Glutamatergic neuron (in vitro differentiated cells): ENCODE measurements around the gene LMO7. TPM values are rescaled to one million over a fixed set of nuclear protein-coding genes. Genes with fewer than 3 reads are reported as not detected.

Experiments used
- DNase-seq: peaks from one replicate; pipeline ENCODE4 v3.0.0; 2022
- H3K27ac Mint-ChIP-seq: one replicate; pipeline ENCODE4 v1.8.0; 2020; ENCODE audit warnings: mild to moderate bottlenecking, mixed read lengths, inconsistent platforms; ENCODE audit not compliant: unreplicated experiment
- H3K27me3 Mint-ChIP-seq: one replicate; pipeline ENCODE4 v1.8.0; 2020; ENCODE audit warnings: mild to moderate bottlenecking, moderate library complexity, mixed read lengths, inconsistent platforms; ENCODE audit not compliant: unreplicated experiment
- H3K36me3 Mint-ChIP-seq: one replicate; pipeline ENCODE4 v1.8.0; 2020; ENCODE audit warnings: mild to moderate bottlenecking, mixed read lengths, inconsistent platforms; ENCODE audit not compliant: unreplicated experiment
- H3K4me1 Mint-ChIP-seq: one replicate; pipeline ENCODE4 v1.8.0; 2020; ENCODE audit warnings: mild to moderate bottlenecking, low read depth, mixed read lengths, inconsistent platforms; ENCODE audit not compliant: unreplicated experiment
- H3K4me3 Mint-ChIP-seq: one replicate; pipeline ENCODE4 v1.8.0; 2020; ENCODE audit warnings: mild to moderate bottlenecking, mixed read lengths, inconsistent platforms; ENCODE audit not compliant: unreplicated experiment
- H3K9me3 Mint-ChIP-seq: one replicate; pipeline ENCODE4 v1.8.0; 2020; ENCODE audit warnings: mild to moderate bottlenecking, moderate library complexity, mixed read lengths, inconsistent platforms; ENCODE audit not compliant: unreplicated experiment
- total RNA-seq: library from RNA; stranded (reverse); fragmentation: NEBNext Ultra II Directional; extraction: Animal tissue kit (Norgen Biotek cat#: 25700); gene quantifications from one replicate; pipeline ENCODE4 v1.2.1, GENCODE V29; 2021; ENCODE audit not compliant: unreplicated experiment
- TF ChIP-seq, protein P1 (sequence below): fragments of 200-600 bp; sonication (generic); IDR thresholded peaks from one replicate; pipeline ENCODE4 v1.5.0; 2021; ENCODE audit not compliant: partially characterized antibody, unreplicated experiment

Gene LMO7
- total RNA-seq, 1 donor from 2014 or later: 5.0 TPM

DNA sequence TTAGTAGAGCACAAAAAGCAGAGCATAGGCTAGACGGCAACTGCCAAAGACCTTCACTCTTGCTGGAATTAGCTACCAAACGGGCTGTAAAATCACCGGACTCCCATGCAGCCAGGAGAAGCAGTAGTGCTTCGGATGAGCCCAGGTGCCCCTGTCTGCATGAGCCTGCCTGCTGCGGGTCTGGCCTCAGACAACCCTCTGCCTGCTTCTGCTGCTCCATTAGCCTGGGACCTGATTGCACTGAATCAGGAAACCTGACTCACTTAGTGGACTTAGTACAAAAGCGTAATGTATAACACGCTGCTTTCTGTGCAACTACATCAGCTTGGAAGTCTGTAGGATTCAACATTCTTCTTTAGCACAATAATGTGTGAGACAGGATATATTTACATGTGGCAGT is 170.0 kb downstream of the LMO7 start:
- Mint-ChIP-seq H3K9me3 (no peaks in the 10 kb centered on the region), H3K4me3 (no peak overlapping the region), H3K36me3 (no peaks in the 10 kb centered on the region), H3K4me1 (no peaks in the 10 kb centered on the region), H3K27ac (no peak overlapping the region), H3K27me3 (no peaks in the 10 kb centered on the region)
- TF ChIP-seq, protein P1, sequence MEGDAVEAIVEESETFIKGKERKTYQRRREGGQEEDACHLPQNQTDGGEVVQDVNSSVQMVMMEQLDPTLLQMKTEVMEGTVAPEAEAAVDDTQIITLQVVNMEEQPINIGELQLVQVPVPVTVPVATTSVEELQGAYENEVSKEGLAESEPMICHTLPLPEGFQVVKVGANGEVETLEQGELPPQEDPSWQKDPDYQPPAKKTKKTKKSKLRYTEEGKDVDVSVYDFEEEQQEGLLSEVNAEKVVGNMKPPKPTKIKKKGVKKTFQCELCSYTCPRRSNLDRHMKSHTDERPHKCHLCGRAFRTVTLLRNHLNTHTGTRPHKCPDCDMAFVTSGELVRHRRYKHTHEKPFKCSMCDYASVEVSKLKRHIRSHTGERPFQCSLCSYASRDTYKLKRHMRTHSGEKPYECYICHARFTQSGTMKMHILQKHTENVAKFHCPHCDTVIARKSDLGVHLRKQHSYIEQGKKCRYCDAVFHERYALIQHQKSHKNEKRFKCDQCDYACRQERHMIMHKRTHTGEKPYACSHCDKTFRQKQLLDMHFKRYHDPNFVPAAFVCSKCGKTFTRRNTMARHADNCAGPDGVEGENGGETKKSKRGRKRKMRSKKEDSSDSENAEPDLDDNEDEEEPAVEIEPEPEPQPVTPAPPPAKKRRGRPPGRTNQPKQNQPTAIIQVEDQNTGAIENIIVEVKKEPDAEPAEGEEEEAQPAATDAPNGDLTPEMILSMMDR: no peak
- no peak for DNase-seq

DNA sequence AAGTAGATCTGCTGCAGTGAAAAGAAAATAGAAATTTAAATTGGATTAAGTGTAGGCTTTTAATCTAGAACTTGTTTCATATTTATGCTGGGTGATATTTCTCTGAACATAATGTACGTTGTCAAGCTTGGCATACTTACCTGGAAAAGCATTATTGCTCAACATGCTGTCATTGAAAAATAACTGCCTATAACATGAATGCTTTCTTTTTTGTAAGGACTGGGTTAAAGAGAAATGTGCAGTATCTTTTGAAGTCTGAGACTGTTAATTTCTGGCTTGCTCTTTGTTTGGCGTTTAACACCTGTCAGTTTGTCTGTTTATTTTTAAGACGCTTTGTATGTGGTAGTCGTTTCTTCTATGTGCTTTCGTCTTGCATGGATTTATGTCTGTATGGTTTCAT is 175.2 kb downstream of the LMO7 start:
- H3K36me3 Mint-ChIP-seq: no peaks in the 10 kb centered on the region
- H3K4me3 Mint-ChIP-seq: no peak overlapping the region
- no peaks in the 10 kb centered on the region for H3K27me3 Mint-ChIP-seq
- H3K4me1 Mint-ChIP-seq: no peaks in the 10 kb centered on the region
- no peaks in the 10 kb centered on the region for H3K9me3 Mint-ChIP-seq
- H3K27ac Mint-ChIP-seq: no peak overlapping the region
- TF ChIP-seq, protein P1: no peak
- DNase-seq: no peak

DNA sequence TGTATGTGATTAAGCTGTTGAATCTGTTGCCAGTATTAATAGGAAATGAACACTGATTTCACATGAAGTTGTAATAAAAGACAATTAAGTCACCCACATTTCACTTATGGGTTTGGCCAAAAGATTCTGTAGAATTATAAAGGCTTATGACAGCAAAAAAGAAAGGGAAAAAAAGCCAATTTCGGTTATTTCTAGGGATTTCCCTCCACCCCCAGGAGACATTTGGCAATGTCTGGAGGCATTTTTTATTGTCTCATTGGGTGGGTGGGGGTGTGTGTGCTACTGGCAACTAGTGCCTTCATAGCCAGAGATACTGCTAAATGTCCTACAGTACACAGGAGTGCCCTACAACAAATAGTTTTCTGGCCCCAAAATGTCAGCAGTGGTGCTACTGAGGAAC is 175.7 kb downstream of the LMO7 start:
- no peak for DNase-seq

DNA sequence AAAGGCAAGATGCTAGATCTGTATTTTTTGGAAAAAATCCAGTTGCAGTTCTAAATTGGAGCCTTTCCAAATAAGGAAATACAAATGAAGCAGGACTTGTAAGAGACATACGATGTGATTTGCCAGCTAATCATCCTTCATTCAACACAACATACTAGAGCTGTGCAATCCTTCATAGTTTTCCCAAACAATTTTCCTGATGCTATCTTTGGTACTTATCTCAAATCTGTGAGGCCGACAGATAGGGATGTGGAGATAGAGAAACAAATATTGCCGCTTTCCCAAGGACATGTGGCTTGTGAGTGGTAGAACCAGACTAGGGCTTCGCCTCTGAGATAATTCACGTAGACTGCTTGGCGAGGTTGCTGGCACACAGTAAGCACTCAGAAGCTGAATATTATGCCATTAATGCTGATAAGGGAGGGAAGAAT is 176.6 kb downstream of the LMO7 start:
- Mint-ChIP-seq H3K27me3 (no peaks in the 10 kb centered on the region), H3K4me1 (no peaks in the 10 kb centered on the region), H3K9me3 (no peaks in the 10 kb centered on the region), H3K36me3 (no peaks in the 10 kb centered on the region), H3K4me3 (no peak overlapping the region), H3K27ac (no peak overlapping the region)
- TF ChIP-seq, protein P1: no peak
- DNase-seq: no peak

More for the DNA sequence above, 175.7 kb downstream of the LMO7 start:
- Mint-ChIP-seq H3K36me3 (no peaks in the 10 kb centered on the region), H3K4me1 (no peaks in the 10 kb centered on the region), H3K9me3 (no peaks in the 10 kb centered on the region), H3K4me3 (no peak overlapping the region), H3K27me3 (no peaks in the 10 kb centered on the region), H3K27ac (no peak overlapping the region)
- TF ChIP-seq, protein P1: no peak

DNA sequence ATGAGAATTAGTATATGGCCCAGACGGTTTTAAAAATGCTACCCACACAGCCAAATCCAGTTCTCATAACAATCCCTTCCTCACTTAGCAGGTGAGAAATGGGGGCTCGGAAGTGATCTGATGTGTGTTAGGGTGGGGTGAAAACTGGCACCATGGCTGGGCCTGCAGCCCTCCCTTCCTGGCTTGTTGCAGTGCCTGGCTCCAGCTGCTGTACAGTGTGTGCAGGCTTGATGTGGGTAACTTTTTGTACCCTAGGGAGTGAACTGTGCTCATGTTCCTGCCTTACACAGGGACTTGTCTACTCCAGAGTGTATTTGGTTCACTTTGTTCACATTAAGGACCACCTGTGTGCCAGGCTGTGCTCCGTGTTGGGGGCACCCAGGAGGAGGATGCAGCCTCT is 177.2 kb downstream of the LMO7 start:
- Mint-ChIP-seq H3K4me1 (no peaks in the 10 kb centered on the region), H3K27me3 (no peaks in the 10 kb centered on the region), H3K36me3 (no peaks in the 10 kb centered on the region), H3K9me3 (no peaks in the 10 kb centered on the region), H3K27ac (no peak overlapping the region), H3K4me3 (no peak overlapping the region)
- DNase-seq: no peak
- TF ChIP-seq, protein P1: no peak
